HepG2 (cell line): Measurements from ENCODE around the gene TMEM107. TPM values are rescaled to one million over a fixed set of nuclear protein-coding genes. Genes with fewer than 3 reads are reported as not detected.

Experiments
- ADNP ChIP-seq: sonication (generic); formaldehyde crosslinking; IDR thresholded peaks from 2 replicates; pipeline ENCODE4 v1.4.0; 2020; ENCODE audit warnings: missing genetic modification reagents
- CCAR2 ChIP-seq: fragments of 200-400 bp; formaldehyde crosslinking; optimal IDR thresholded peaks from 2 replicates; pipeline ENCODE3; 2018; ENCODE audit warnings: low read depth, mild to moderate bottlenecking, low read length, moderate library complexity
- GATA4 ChIP-seq: sonication (generic); IDR thresholded peaks from 2 replicates; pipeline ENCODE4 v1.6.1; 2016; ENCODE audit warnings: antibody characterized with exemption, low read depth, borderline replicate concordance
- HNRNPH1 ChIP-seq: fragments of 200-400 bp; formaldehyde crosslinking; optimal IDR thresholded peaks from 2 replicates; pipeline ENCODE3; 2017; ENCODE audit warnings: mild to moderate bottlenecking, low read depth, low read length
- JUN ChIP-seq: sonication (generic); formaldehyde crosslinking; IDR thresholded peaks from 2 replicates; pipeline ENCODE4 v1.4.0; 2020; ENCODE audit warnings: mild to moderate bottlenecking, missing genetic modification reagents
- KDM5A ChIP-seq: fragments of 200-600 bp; sonication (generic); IDR thresholded peaks from 2 replicates; pipeline ENCODE4 v1.7.0; 2018; ENCODE audit warnings: antibody characterized with exemption, mild to moderate bottlenecking, low read length, borderline replicate concordance
- RARG ChIP-seq: sonication (generic); formaldehyde crosslinking; IDR thresholded peaks from 2 replicates; pipeline ENCODE4 v1.4.0; 2020; ENCODE audit warnings: low read depth, mild to moderate bottlenecking, missing genetic modification reagents
- RNF2 ChIP-seq: fragments of 450-650 bp; conservative IDR thresholded peaks from 2 replicates; pipeline ENCODE4 v1.6.1; 2016; ENCODE audit warnings: low read depth
- SIN3A ChIP-seq: IDR thresholded peaks from 2 replicates; pipeline ENCODE4 v1.6.1; 2011; ENCODE audit warnings: low read depth, mild to moderate bottlenecking, control low read depth, low read length, borderline replicate concordance
- SIX1 ChIP-seq: sonication (generic); formaldehyde crosslinking; IDR thresholded peaks from 2 replicates; pipeline ENCODE4 v1.4.0; 2020; ENCODE audit warnings: missing genetic modification reagents, borderline replicate concordance
- SP4 ChIP-seq: sonication (generic); formaldehyde crosslinking; IDR thresholded peaks from 2 replicates; pipeline ENCODE4 v1.8.1; 2023; ENCODE audit warnings: mild to moderate bottlenecking, missing genetic modification reagents
- STAT5B ChIP-seq: sonication (generic); formaldehyde crosslinking; IDR thresholded peaks from 2 replicates; pipeline ENCODE4 v1.4.0; 2020; ENCODE audit warnings: missing genetic modification reagents
- TBP ChIP-seq: sonication (generic); formaldehyde crosslinking; IDR thresholded peaks from 2 replicates; pipeline ENCODE4 v1.5.0; 2020; ENCODE audit warnings: missing genetic modification reagents
- TCF7L2 ChIP-seq: IDR thresholded peaks from 2 replicates; pipeline ENCODE4 v1.6.1; 2011; ENCODE audit warnings: mild to moderate bottlenecking, low read depth, low read length, moderate library complexity
- TGIF2 ChIP-seq: IDR thresholded peaks from 2 replicates; pipeline ENCODE4 v1.6.1; 2016; ENCODE audit warnings: control low read depth, missing compliant biosample characterization
- YEATS4 ChIP-seq: sonication (generic); formaldehyde crosslinking; IDR thresholded peaks from 2 replicates; pipeline ENCODE4 v1.4.0; 2020; ENCODE audit warnings: missing genetic modification reagents, borderline replicate concordance
- ZC3H4 ChIP-seq: sonication (generic); formaldehyde crosslinking; IDR thresholded peaks from 2 replicates; pipeline ENCODE4 v1.4.0; 2020; ENCODE audit warnings: missing genetic modification reagents, borderline replicate concordance
- ZFP62 ChIP-seq: sonication (generic); formaldehyde crosslinking; IDR thresholded peaks from 2 replicates; pipeline ENCODE4 v1.4.0; 2020; ENCODE audit warnings: missing genetic modification reagents
- ZKSCAN1 ChIP-seq: fragments of 150-350 bp; IDR thresholded peaks from 2 replicates; pipeline ENCODE4 v1.6.1; 2014; ENCODE audit warnings: low read length
- ZNF275 ChIP-seq: sonication (generic); formaldehyde crosslinking; IDR thresholded peaks from 2 replicates; pipeline ENCODE4 v1.8.0; 2022; ENCODE audit warnings: missing genetic modification reagents, mild to moderate bottlenecking, inconsistent platforms, borderline replicate concordance
- polyA plus RNA-seq, 8 experiments: library from polyadenylated mRNA; depleted of rRNA in 3 of 8; stranded (reverse) in 7 of 8; unstranded in 1 of 8; fragments of >200 nt; fragmentation: Illumina TruSeq in 4 of 8; extraction: Trizol in 4 of 8; gene quantifications; 2 replicates each; pipeline versions ENCODE4 v1.2.1 to v1.2.3, GENCODE V29; 2011 to 2016; ENCODE audit warnings: low read depth in 4 of 8, missing spikeins in 1 of 8, mixed read lengths in 1 of 8; ENCODE audit not compliant: insufficient read depth in 1 of 8
- total RNA-seq, 5 experiments: library from RNA; depleted of rRNA; stranded (reverse); fragments of >200 nt; fragmentation: Illumina TruSeq; extraction: Trizol; gene quantifications; 2 replicates each; pipeline ENCODE4 v1.2.3, GENCODE V29; 2016; ENCODE audit warnings: low read depth in 1 of 5
- TF ChIP-seq, protein P1 (sequence below): sonication (generic); formaldehyde crosslinking; IDR thresholded peaks from 2 replicates; pipeline ENCODE4 v1.8.1; 2022; ENCODE audit warnings: mild to moderate bottlenecking, missing genetic modification reagents
- TF ChIP-seq, protein P2 (sequence below): sonication (generic); formaldehyde crosslinking; IDR thresholded peaks from 2 replicates; pipeline ENCODE4 v1.4.0; 2020; ENCODE audit warnings: mild to moderate bottlenecking, missing genetic modification reagents, borderline replicate concordance
- TF ChIP-seq, protein P3 (sequence below): fragments of 450-650 bp; IDR thresholded peaks from 2 replicates; pipeline ENCODE4 v1.6.1; 2016

The TMEM107 gene
- total and polyA plus RNA-seq, 2 of the 13 experiments (the other 11 are each of a cell fraction or from before 2014, with no cell fraction given), result 7.2 to 15.3 TPM

DNA sequence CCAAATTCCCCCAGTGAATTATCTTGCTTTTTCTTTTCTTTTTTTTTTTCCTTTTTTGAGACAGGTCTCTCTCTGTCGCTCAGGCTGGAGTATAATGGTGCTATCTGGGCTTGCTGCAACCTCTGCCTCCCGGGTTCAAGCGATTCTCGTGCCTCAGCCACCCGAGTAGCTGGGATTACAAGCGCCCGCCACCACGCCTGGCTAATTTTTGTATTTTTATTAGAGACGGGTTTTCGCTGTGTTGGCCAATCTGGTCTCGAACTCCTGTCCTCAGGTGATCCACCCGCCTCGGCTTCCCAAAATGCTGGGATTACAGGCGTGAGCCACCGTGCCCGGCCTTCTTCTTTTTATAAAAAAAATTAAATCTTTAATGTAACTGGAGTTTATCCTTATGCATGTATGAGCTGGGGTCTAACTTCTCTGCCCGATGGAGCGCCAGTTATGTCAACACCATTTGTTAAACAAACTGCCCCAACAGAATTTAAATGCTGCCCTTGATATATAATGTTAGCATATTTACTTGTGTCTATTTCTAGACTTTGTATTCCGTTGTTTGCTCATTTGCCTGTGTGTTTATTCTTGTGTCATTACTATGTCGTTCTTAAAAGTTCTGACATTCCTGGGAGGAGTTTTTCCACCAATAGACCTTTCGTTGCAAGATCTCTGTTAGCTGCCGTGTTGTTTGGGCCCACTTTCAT, 34.7 kb upstream of the TMEM107 start (continued):
- TF ChIP-seq, protein P1, sequence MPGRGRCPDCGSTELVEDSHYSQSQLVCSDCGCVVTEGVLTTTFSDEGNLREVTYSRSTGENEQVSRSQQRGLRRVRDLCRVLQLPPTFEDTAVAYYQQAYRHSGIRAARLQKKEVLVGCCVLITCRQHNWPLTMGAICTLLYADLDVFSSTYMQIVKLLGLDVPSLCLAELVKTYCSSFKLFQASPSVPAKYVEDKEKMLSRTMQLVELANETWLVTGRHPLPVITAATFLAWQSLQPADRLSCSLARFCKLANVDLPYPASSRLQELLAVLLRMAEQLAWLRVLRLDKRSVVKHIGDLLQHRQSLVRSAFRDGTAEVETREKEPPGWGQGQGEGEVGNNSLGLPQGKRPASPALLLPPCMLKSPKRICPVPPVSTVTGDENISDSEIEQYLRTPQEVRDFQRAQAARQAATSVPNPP (CRISPR knock-in tag), result no peak
- no peak for TF ChIP-seq RARG (CRISPR knock-in tag)
- TF ChIP-seq, protein P2, sequence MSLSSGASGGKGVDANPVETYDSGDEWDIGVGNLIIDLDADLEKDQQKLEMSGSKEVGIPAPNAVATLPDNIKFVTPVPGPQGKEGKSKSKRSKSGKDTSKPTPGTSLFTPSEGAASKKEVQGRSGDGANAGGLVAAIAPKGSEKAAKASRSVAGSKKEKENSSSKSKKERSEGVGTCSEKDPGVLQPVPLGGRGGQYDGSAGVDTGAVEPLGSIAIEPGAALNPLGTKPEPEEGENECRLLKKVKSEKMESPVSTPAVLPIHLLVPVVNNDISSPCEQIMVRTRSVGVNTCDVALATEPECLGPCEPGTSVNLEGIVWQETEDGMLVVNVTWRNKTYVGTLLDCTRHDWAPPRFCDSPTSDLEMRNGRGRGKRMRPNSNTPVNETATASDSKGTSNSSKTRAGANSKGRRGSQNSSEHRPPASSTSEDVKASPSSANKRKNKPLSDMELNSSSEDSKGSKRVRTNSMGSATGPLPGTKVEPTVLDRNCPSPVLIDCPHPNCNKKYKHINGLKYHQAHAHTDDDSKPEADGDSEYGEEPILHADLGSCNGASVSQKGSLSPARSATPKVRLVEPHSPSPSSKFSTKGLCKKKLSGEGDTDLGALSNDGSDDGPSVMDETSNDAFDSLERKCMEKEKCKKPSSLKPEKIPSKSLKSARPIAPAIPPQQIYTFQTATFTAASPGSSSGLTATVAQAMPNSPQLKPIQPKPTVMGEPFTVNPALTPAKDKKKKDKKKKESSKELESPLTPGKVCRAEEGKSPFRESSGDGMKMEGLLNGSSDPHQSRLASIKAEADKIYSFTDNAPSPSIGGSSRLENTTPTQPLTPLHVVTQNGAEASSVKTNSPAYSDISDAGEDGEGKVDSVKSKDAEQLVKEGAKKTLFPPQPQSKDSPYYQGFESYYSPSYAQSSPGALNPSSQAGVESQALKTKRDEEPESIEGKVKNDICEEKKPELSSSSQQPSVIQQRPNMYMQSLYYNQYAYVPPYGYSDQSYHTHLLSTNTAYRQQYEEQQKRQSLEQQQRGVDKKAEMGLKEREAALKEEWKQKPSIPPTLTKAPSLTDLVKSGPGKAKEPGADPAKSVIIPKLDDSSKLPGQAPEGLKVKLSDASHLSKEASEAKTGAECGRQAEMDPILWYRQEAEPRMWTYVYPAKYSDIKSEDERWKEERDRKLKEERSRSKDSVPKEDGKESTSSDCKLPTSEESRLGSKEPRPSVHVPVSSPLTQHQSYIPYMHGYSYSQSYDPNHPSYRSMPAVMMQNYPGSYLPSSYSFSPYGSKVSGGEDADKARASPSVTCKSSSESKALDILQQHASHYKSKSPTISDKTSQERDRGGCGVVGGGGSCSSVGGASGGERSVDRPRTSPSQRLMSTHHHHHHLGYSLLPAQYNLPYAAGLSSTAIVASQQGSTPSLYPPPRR (CRISPR knock-in tag), result peak; percentile 72; the same call in 1 of the 2 replicates
- no peak for TF ChIP-seq TBP (CRISPR knock-in tag)
- no peak for TF ChIP-seq HNRNPH1
- TF ChIP-seq SIN3A, result no peak
- TF ChIP-seq ZFP62, result no peak
- TF ChIP-seq YEATS4 (CRISPR knock-in tag), result no peak
- TF ChIP-seq, protein P3, sequence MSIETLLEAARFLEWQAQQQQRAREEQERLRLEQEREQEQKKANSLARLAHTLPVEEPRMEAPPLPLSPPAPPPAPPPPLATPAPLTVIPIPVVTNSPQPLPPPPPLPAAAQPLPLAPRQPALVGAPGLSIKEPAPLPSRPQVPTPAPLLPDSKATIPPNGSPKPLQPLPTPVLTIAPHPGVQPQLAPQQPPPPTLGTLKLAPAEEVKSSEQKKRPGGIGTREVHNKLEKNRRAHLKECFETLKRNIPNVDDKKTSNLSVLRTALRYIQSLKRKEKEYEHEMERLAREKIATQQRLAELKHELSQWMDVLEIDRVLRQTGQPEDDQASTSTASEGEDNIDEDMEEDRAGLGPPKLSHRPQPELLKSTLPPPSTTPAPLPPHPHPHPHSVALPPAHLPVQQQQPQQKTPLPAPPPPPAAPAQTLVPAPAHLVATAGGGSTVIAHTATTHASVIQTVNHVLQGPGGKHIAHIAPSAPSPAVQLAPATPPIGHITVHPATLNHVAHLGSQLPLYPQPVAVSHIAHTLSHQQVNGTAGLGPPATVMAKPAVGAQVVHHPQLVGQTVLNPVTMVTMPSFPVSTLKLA, result peak; percentile 9; the same call in 1 of the 2 replicates
- no peak for TF ChIP-seq STAT5B (CRISPR knock-in tag)
- no peak for TF ChIP-seq ZC3H4 (CRISPR knock-in tag)
- TF ChIP-seq RNF2, result no peak
- 0 out of 2 replicates have a peak, but pooled peaks have one; percentile 17 for TF ChIP-seq KDM5A
- no peak for TF ChIP-seq TCF7L2
- no peak for TF ChIP-seq CCAR2
- TF ChIP-seq JUN, result no peak
- no peak for TF ChIP-seq SP4 (CRISPR knock-in tag)
- no peak for TF ChIP-seq ZKSCAN1
- TF ChIP-seq SIX1 (CRISPR knock-in tag), result no peak
- no peak for TF ChIP-seq ADNP (CRISPR knock-in tag)
- no peak for TF ChIP-seq GATA4
- 0 out of 2 replicates have a peak, but pooled peaks have one; percentile 42 for TF ChIP-seq ZNF275 (CRISPR knock-in tag)
- no peak for TF ChIP-seq TGIF2 (CRISPR knock-in tag)
